Mucosa of descending colon (tissue), 3 donors: ENCODE measurements around the gene ZNF280D. TPM values are rescaled to one million over a fixed set of nuclear protein-coding genes. Genes with fewer than 3 reads are reported as not detected.
A peak's percentile ranks its signal among the peaks of the same experiment; 100 is the strongest.

Source experiments
- ATAC-seq: fragments of 200-7000 bp; cut with Tn5 transposase; one replicate; pipeline ENCODE4 v1.9.1; 2020; ENCODE audit warnings: mild to moderate bottlenecking, moderate library complexity
- DNase-seq, 3 donors: peaks; one replicate each; pipeline ENCODE4 v3.0.0-alpha.2; 2020
- H3K36me3 ChIP-seq: fragments of 200-600 bp; one replicate; pipeline ENCODE4 v1.8.0; 2021; ENCODE audit warnings: low read depth, mild to moderate bottlenecking
- H3K4me1 ChIP-seq: fragments of 200-600 bp; one replicate; pipeline ENCODE4 v1.8.0; 2021; ENCODE audit warnings: low read depth, mild to moderate bottlenecking
- H3K4me3 ChIP-seq: fragments of 200-600 bp; one replicate; pipeline ENCODE4 v1.8.0; 2021; ENCODE audit warnings: mild to moderate bottlenecking
- H3K9me3 ChIP-seq: fragments of 200-600 bp; one replicate; pipeline ENCODE4 v1.8.0; 2021; ENCODE audit warnings: mild to moderate bottlenecking
- CTCF ChIP-seq: fragments of 200-600 bp; IDR thresholded peaks from one replicate; pipeline ENCODE4 v1.8.0; 2022; ENCODE audit warnings: antibody characterized with exemption, mild to moderate bottlenecking
- intact Hi-C, 2 donors: fragments of 100-400 bp; cut with DNase I in 1 of 2; cut with micrococcal nuclease in 1 of 2; formaldehyde crosslinking; loops; one replicate each; pipeline versions ENCODE4 v1.11.0 to v1.11.1; 2022; cut with DNase I, micrococcal nuclease
- total RNA-seq, 3 donors: library from RNA; stranded (reverse); fragmentation: NEBNext Ultra II Directional in 2 of 3; extraction: Animal tissue kit (Norgen Biotek cat#: 25700) in 2 of 3; gene quantifications; one replicate each; pipeline versions ENCODE4 v1.2.1 to v1.2.4, GENCODE V29; 2021 to 2023
- donor health status: DM: no; HTN: no; CAD: no; lungs with moderate emphysema.
- donor health status: DM: no; HTN: no; CAD: no.
- donor health status: DM: no; HTN: yes; CAD: no.

The ZNF280D gene
- total RNA-seq, 3 donors from 2014 or later, result 29.6 to 51.0 (median 39.8) TPM

GRCh38 chr15:56736881-56737707 lies 3.8 kb upstream of the ZNF280D start:
- DNase-seq (no peak), ATAC-seq (no peak)
- Histone ChIP-seq H3K36me3 (no peaks in the 10 kb centered on the region), H3K9me3 (no peaks in the 10 kb centered on the region), H3K4me3 (no peak overlapping the region), H3K4me1 (peaks cover 12% of the 10 kb centered on the region)
- no peak for TF ChIP-seq CTCF
- intact Hi-C loops, result loop anchor here in 1 of 2 donors (10.0 kb wide), 1 partner anchor 468 kb away; no protein-coding TSS in a partner anchor

DNA sequence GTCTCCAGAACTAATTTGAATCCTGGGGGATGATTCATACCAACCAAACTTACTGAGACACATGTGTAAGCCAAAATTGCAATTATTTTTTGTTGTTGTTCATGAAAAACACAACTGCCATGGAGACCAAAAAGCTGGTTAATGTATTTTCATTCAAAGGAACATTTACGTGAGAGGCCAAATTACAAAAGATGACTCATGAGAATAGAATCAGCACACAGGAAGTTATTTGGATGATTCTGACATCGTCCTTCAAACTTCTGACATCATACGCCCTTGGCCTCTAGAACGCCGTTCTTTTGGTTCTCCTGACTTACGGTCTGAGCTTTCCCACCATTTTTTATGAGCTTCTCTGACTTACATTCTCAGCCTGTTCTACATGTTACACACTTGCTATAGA lies 3.0 kb upstream of the ZNF280D start:
- peaks cover 18% of the 10 kb centered on the region for H3K4me1 ChIP-seq

DNA sequence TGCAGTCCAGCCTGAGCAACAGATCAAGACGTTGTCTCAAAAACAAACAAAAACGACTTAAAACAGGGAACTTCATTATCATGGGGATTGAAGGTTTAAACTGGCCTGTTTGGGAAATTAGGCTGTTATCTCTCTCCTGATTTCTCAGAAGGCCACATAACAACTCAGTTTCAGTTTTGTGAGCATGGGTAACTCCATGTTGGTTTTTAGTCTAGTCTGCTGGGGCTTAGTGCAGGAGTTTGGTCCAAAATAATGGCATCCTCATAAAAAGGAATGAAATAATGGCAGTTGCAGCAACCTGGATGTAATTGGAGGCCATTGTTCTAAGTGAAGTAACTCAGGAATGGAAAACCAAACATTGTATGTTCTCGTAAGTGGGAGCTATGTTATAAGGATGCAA lies 2.3 kb upstream of the ZNF280D start:
- Histone ChIP-seq H3K9me3 (no peaks in the 10 kb centered on the region), H3K4me3 (no peak overlapping the region), H3K4me1 (peaks cover 23% of the 10 kb centered on the region), H3K36me3 (no peaks in the 10 kb centered on the region)
- intact Hi-C loops, result loop anchor here in 1 of 2 donors (10.0 kb wide), 1 partner anchor 469 kb away; no protein-coding TSS in a partner anchor
- no peak for ATAC-seq
- DNase-seq, result no peak
- TF ChIP-seq CTCF, result no peak

More for the DNA sequence above, 3.0 kb upstream of the ZNF280D start:
- intact Hi-C loops, result loop anchor here in 1 of 2 donors (10.0 kb wide), 1 partner anchor 468 kb away; no protein-coding TSS in a partner anchor
- Histone ChIP-seq H3K36me3 (no peaks in the 10 kb centered on the region), H3K4me3 (no peak overlapping the region), H3K9me3 (no peaks in the 10 kb centered on the region)
- TF ChIP-seq CTCF, result no peak
- no peak for DNase-seq
- ATAC-seq, result no peak

- Histone ChIP-seq H3K4me3 (no peak overlapping the region), H3K4me1 (peaks cover 27% of the 10 kb centered on the region), H3K9me3 (no peaks in the 10 kb centered on the region), H3K36me3 (no peaks in the 10 kb centered on the region)
- no peak for ATAC-seq
- no peak for TF ChIP-seq CTCF
- DNase-seq, result peak in 1 of 3 donors; percentile 16
- intact Hi-C loops, result loop anchor here in 1 of 2 donors (10.0 kb wide), 1 partner anchor 471 kb away; no protein-coding TSS in a partner anchor
These were observed 815 bp upstream of the ZNF280D start for GRCh38 chr15:56734013-56734635.

GRCh38 chr15:56732886-56733135 lies 498 bp downstream of the ZNF280D start:
- H3K4me1 ChIP-seq, result peaks cover 27% of the 10 kb centered on the region
- DNase-seq (peak in 1 of 3 donors; percentile 39), ATAC-seq (no peak)
- no peaks in the 10 kb centered on the region for H3K9me3 ChIP-seq
- peak overlapping the region; percentile 54 for H3K4me3 ChIP-seq
- no peaks in the 10 kb centered on the region for H3K36me3 ChIP-seq
- no peak for TF ChIP-seq CTCF
- intact Hi-C loops, result loop anchor here in 1 of 2 donors (10.0 kb wide), 1 partner anchor 472 kb away; no protein-coding TSS in a partner anchor
